Sigmoid colon (tissue), 7 donors: Measurements from ENCODE around the gene EPYC. TPM values are rescaled to one million over a fixed set of nuclear protein-coding genes. Genes with fewer than 3 reads are reported as not detected.

ENCODE experiments used
- DNase-seq: peaks from one replicate; pipeline ENCODE4 v3.0.0-alpha.2; 2019
- H3K27ac ChIP-seq, 4 donors: fragments of 200-600 bp; sonication (generic); one replicate each; pipeline ENCODE4 v1.5.1; 2016 to 2019; ENCODE audit warnings: mild to moderate bottlenecking in 1 of 4
- H3K27me3 ChIP-seq, 3 donors: fragments of 200-600 bp; sonication (generic); one replicate each; pipeline ENCODE4 v1.5.1; 2019; ENCODE audit warnings: mild to moderate bottlenecking in 1 of 3
- H3K36me3 ChIP-seq, 4 donors: fragments of 200-600 bp; sonication (generic); one replicate each; pipeline ENCODE4 v1.5.1; 2016 to 2019
- H3K4me1 ChIP-seq, 4 donors: fragments of 200-600 bp; sonication (generic); one replicate each; pipeline ENCODE4 v1.5.1; 2017 to 2019
- H3K4me3 ChIP-seq, 4 donors: fragments of 200-600 bp; sonication (generic); one replicate each; pipeline ENCODE4 v1.5.1; 2017 to 2019; ENCODE audit warnings: mild to moderate bottlenecking in 2 of 4, moderate library complexity in 1 of 4
- H3K9me3 ChIP-seq, 4 donors: fragments of 200-600 bp in 3 of 4; sonication (generic) in 3 of 4; one replicate each; pipeline versions ENCODE4 v1.5.1 to v1.6.1; 2013 to 2019
- CTCF ChIP-seq, 4 experiments: fragments of 450-650 bp in 3 of 4; fragments of 200-600 bp in 1 of 4; IDR thresholded peaks; one replicate each; pipeline ENCODE4 v1.5.1; 2016 to 2019; ENCODE audit warnings: antibody characterized with exemption in 4 of 4, mild to moderate bottlenecking in 3 of 4, moderate library complexity in 2 of 4
- EP300 ChIP-seq, 4 donors: sonication (generic); formaldehyde crosslinking; IDR thresholded peaks; one replicate each; pipeline ENCODE4 v1.6.1; 2017; ENCODE audit warnings: antibody characterized with exemption in 4 of 4
- POLR2A ChIP-seq, 2 donors: fragments of 450-650 bp; IDR thresholded peaks; one replicate each; pipeline ENCODE4 v1.6.1; 2016; ENCODE audit warnings: antibody characterized with exemption in 2 of 2, mild to moderate bottlenecking in 2 of 2, moderate library complexity in 2 of 2
- POLR2AphosphoS5 ChIP-seq, 4 donors: sonication (generic); formaldehyde crosslinking; IDR thresholded peaks; one replicate each; pipeline ENCODE4 v1.6.1; 2017; ENCODE audit warnings: antibody characterized with exemption in 4 of 4
- WGBS, 2 donors: extraction: QIAGEN DNeasy Blood & Tissue Kit; methylation state at CpG; one replicate each; pipeline ENCODE4 v1.1.7; 2013; 5-methylcytosine and 5-hydroxymethylcytosine counted together
- intact Hi-C: fragments of 100-400 bp; cut with DNase I; formaldehyde crosslinking; loops from one replicate; pipeline ENCODE4 v1.15.1; 2023
- polyA plus RNA-seq, 3 donors: library from polyadenylated mRNA; stranded (reverse); fragments of 200-250 nt; gene quantifications; one replicate each; pipeline ENCODE4 v1.2.3, GENCODE V29; 2013
- total RNA-seq, 4 donors: library from RNA; depleted of rRNA; stranded (reverse); fragments of >200 nt; gene quantifications; one replicate each; pipeline ENCODE4 v1.1.0, GENCODE V29; 2016
- donor health status: healthy with polysubstance abuse.
- donor health status: Bipolar disorder and iron deficiency.
- donor health status: healthy.

The EPYC gene
- total and polyA plus RNA-seq, 7 donors: 0.09 TPM; not detected in 6

- intact Hi-C loops: no loop called here
- WGBS, 2 donors: 69 to 77% methylated on average over 2 of the region's 2 CpGs
These were observed 67.1 kb downstream of the EPYC start for GRCh38 chr12:90937651-90938050.

GRCh38 chr12:90936230-90937005, 68.4 kb downstream of the EPYC start:
- intact Hi-C loops: no loop called here
- Histone ChIP-seq H3K27me3 (no peaks in the 10 kb centered on the region), H3K4me1 (no peaks in the 10 kb centered on the region), H3K4me3 (no peak overlapping the region), H3K9me3 (no peaks in the 10 kb centered on the region), H3K27ac (no peak overlapping the region), H3K36me3 (no peaks in the 10 kb centered on the region)
- DNase-seq: no peak
- TF ChIP-seq EP300 (IDR thresholded peaks at IDR 0.05) (no peak), POLR2A (IDR thresholded peaks at IDR 0.05) (no peak), CTCF (IDR thresholded peaks at IDR 0.05) (no peak), POLR2AphosphoS5 (IDR thresholded peaks at IDR 0.05) (no peak)
- WGBS, 2 donors: 93% methylated on average over 5 of the region's 5 CpGs

More at GRCh38 chr12:90937651-90938050, 67.1 kb downstream of the EPYC start:
- Histone ChIP-seq H3K36me3 (no peaks in the 10 kb centered on the region), H3K4me3 (no peak overlapping the region), H3K27ac (no peak overlapping the region), H3K9me3 (no peaks in the 10 kb centered on the region), H3K27me3 (no peaks in the 10 kb centered on the region), H3K4me1 (no peaks in the 10 kb centered on the region)
- DNase-seq: no peak
- no peak for TF ChIP-seq POLR2AphosphoS5 (IDR thresholded peaks at IDR 0.05)
- TF ChIP-seq EP300 (IDR thresholded peaks at IDR 0.05): no peak
- TF ChIP-seq CTCF (IDR thresholded peaks at IDR 0.05): no peak
- TF ChIP-seq POLR2A (IDR thresholded peaks at IDR 0.05): no peak

- intact Hi-C loops: no loop called here
- 36 to 70% methylated on average over 5 of the region's 5 CpGs for WGBS, 2 donors
- H3K4me1 ChIP-seq: peaks cover 0 to 15% (median 7%) of the 10 kb centered on the region in 4 donors
- peaks cover 0 to 4% (median 0%) of the 10 kb centered on the region in 4 donors for H3K9me3 ChIP-seq
- TF ChIP-seq CTCF (IDR thresholded peaks at IDR 0.05) (no peak), POLR2A (IDR thresholded peaks at IDR 0.05) (no peak), EP300 (IDR thresholded peaks at IDR 0.05) (no peak), POLR2AphosphoS5 (IDR thresholded peaks at IDR 0.05) (no peak)
- no peaks in the 10 kb centered on the region for H3K27me3 ChIP-seq
- no peaks in the 10 kb centered on the region for H3K36me3 ChIP-seq
- DNase-seq: no peak
- no peak overlapping the region for H3K27ac ChIP-seq
- no peak overlapping the region for H3K4me3 ChIP-seq
These were observed 79.2 kb downstream of the EPYC start for GRCh38 chr12:90925562-90925961.

GRCh38 chr12:90924406-90924805, 80.4 kb downstream of the EPYC start:
- 48 to 72% methylated on average over 1 of the region's 1 CpG for WGBS, 2 donors
- intact Hi-C loops: no loop called here
- TF ChIP-seq POLR2AphosphoS5 (IDR thresholded peaks at IDR 0.05) (no peak), EP300 (IDR thresholded peaks at IDR 0.05) (no peak)
- H3K27ac ChIP-seq: no peak overlapping the region
- DNase-seq: no peak
- no peaks in the 10 kb centered on the region for H3K36me3 ChIP-seq
- H3K4me1 ChIP-seq: peaks cover 0 to 15% (median 7%) of the 10 kb centered on the region in 4 donors
- H3K4me3 ChIP-seq: no peak overlapping the region
- H3K27me3 ChIP-seq: no peaks in the 10 kb centered on the region
- no peaks in the 10 kb centered on the region for H3K9me3 ChIP-seq

GRCh38 chr12:90922145-90922627, 82.6 kb downstream of the EPYC start:
- H3K9me3 ChIP-seq: no peaks in the 10 kb centered on the region
- no peak for TF ChIP-seq CTCF (IDR thresholded peaks at IDR 0.05)
- TF ChIP-seq POLR2A (IDR thresholded peaks at IDR 0.05): no peak
- no peak for TF ChIP-seq EP300 (IDR thresholded peaks at IDR 0.05)
- TF ChIP-seq POLR2AphosphoS5 (IDR thresholded peaks at IDR 0.05): no peak
- no peaks in the 10 kb centered on the region for H3K27me3 ChIP-seq
- no peak overlapping the region for H3K4me3 ChIP-seq
- DNase-seq: no peak
- H3K27ac ChIP-seq: no peak overlapping the region
- intact Hi-C loops: no loop called here
- H3K4me1 ChIP-seq: peaks cover 0 to 19% (median 7%) of the 10 kb centered on the region in 4 donors
- no peaks in the 10 kb centered on the region for H3K36me3 ChIP-seq
